HG03108 (cell line): Measurements from ENCODE around the gene SMURF2.
"Not testable (repeated sequence)": the region's sequence is repeated elsewhere in the genome, so short reads cannot be mapped to it uniquely, and the experiment has no call there.

ENCODE experiments used
- ATAC-seq: cut with Tn5 transposase; IDR thresholded peaks from one replicate; pipeline ENCODE4 v1.9.1; 2021; ENCODE audit warnings: moderate library complexity; ENCODE audit not compliant: unreplicated experiment

The SMURF2 gene

GRCh38 chr17:64632606-64633005 lies 29.5 kb downstream of the SMURF2 start:
- no peak for ATAC-seq

DNA sequence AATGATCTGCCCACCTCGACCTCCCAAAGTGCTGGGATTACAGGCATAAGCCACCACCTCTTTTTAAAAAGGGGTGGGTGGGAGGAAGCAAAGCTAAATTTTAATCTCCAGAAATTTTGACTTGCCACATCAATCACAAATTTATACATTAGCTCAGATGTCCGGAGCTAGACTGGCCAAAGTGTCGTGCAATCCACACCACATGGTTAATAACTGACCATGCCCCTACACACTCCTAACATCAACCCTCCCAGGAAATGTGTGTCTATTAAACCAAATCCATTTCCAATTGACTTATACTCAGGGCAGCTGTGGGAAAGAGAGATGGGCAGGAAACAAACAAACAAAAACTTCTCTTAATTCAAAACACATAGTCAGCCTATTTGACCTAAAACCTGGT lies 29.9 kb downstream of the SMURF2 start:
- no peak for ATAC-seq

DNA sequence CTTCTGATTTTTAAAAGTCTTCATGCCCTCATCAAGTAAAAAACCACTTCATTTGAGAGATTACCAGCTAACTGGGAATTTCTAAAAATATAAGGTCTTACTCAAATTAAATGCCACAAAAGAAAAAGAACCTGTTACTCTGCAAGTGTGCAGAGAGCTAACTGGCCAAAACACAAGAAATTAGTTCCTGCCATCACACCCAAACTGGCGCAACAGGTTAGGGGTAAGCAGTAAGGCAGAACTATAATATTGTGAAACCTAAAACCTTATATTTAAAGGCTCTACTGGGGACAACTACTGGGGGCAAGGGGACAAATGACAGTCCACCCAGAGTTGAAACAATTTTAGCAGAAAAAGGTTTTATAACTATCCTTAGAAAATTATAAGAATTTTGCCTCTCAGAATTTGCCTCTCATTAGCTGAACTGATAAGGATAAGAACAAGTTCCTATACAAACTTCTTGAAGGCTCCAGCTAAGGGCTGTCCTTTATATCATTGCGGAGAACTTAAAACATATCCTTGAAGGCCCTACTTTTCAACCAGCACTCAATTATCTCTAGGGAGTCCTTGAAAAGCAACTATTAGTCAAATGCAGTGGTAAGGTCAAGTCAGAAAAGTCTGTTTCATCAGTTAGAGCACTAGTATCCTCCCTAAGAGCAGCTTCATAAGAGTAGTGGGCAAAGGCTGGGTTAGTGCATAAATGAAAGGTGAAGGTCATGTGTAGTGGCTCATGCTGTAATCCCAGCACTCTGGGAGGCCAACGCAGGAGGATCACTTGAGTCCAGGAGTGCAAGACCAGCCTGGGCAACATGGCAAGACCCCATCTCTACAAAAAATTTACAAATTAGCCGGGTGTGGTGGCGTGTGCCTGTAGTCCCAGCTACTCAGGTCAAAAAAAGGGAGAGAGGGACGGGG lies 31.5 kb downstream of the SMURF2 start:
- ATAC-seq, result no peak

GRCh38 chr17:64628641-64629040 lies 33.5 kb downstream of the SMURF2 start:
- ATAC-seq, result peak; percentile 64

DNA sequence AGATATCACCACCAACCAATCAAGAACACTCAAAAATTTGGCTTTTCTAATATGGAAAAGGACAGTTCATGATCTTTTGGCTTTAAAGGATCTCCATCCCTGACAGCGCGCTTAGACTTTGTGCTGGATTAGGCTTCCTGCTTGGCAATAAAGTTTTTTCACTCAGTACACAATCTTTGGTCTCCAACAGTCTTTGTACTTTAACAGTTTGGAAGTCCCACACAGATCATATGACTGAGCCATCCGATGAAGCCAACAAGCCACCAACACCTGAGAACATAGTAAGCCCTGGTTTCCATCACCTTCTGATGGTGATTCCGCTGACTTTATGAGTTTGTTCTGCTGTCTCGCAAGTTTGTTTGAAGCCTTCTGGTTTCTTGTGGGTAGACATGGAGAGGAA lies 34.3 kb downstream of the SMURF2 start:
- ATAC-seq, result no peak

DNA sequence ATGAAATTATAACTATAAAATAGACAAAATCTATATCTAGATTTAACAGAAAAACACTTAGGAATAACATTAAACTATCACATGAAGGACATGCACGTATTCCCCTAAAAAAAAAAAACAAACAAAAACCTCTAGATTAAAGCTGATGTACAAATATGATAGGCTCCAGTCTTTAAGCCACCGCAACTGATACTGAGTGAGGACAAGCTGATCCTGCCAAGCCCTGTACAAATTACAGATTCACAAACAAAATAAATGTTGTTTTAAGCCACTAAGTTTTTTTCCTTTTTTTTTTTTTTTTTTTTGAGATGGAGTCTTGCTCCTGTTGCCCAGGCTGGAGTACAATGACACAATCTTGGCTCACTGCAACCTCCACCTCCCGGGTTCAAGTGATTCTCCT lies 35.3 kb downstream of the SMURF2 start:
- no peak for ATAC-seq

- no peak for ATAC-seq
These were observed 36.6 kb downstream of the SMURF2 start for GRCh38 chr17:64625541-64625940.

DNA sequence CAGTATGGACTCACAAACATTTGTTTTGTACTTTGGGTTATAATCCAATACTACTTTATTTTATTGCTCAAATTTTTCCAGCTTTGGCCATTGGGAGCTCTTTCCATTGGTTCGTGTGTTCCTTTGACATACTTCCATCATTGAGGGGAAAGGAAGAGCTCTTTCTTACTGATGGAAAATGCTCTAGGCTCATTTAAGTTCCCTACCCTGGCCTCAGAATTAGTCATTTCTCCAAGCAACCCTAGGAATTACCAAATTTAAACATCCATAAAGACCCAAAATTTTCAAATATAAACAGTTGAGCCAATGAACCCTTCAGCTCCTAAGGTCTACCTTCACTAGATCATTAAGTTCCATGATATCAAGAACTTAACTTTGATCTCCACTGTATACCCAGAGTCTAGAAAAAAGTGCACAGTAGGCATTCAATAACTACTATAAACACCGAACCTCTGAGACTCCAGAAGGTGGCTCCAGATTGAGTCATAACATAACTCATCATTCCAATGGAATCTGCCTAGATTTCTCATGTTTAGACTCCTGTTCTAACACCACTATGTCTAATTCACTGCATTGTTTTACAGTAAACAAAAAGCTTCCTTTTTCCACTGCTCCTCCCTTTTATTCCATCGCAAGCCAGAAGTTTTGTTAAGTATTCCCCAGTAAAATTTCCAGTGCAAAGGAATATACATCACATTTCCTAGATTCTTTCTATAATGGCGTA lies 39.0 kb downstream of the SMURF2 start:
- no peak for ATAC-seq

- ATAC-seq, result no peak
These were observed 40.3 kb downstream of the SMURF2 start for GRCh38 chr17:64621772-64622171.

- ATAC-seq, result no peak
These were observed 43.3 kb downstream of the SMURF2 start for GRCh38 chr17:64618848-64619247.

DNA sequence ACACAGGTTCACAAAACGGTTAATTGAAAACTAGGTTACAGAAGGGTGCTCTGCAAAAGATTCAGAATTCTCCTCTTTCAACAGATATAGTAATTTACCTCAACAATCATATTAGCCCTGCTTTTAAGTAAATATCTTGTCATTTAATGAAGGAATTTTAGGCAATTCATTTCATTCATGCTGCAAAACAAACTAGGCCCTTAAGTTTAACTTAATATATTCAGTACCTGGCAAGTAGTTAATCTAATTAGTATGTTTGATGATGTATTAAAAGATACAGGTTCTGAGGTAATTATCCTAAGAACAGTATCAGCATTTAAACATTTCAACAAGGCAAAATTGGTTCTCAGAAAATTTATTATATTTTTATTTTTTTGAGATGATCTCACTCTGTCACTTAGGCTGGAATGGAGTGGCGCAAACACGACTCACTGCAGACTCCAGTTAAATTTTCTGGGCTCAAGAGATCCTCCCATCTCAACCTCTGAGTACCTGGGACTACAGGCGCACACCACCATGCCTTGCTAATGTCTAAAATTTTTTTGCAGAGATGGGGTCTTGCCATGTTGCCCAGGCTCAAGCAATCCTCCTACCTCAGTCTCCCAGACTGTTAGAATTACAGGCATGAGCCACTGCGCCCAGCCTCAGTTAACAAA lies 44.9 kb downstream of the SMURF2 start:
- no peak for ATAC-seq

- ATAC-seq, result no peak
These were observed 47.0 kb downstream of the SMURF2 start for GRCh38 chr17:64615028-64615677.

DNA sequence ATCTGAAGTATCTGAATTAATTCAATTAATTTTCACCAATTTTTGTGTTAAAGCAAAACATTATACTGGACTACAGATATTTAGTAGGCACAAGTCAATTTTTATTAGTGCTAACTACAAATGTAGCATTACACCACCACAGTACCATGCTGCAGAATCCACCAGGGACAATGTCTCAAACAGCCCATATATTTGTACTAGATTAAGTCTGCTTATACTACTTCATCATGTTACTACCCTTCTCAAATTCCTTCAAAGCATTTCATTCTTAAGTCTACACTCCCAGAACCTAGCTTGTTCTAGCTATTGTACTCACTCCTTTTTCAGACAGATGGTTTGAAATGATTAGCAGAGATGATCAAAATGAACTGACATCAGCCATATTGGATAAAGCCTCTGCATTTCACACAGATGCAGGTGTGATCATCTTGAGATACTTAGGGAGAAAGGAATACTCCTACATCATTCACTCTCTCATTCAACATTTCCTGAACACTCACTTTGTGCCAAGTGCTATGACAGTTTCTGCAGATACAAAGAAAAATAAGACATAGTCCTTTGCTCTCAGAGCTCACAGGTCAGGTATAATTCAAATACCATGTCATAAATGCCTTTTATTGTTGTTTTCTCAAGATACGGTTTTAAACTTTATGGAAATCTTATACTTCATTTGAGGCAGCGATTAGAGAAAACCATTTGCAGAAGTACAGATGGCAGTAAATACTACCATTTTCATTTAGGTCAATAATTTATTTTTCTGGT lies 47.7 kb downstream of the SMURF2 start:
- no peak for ATAC-seq

DNA sequence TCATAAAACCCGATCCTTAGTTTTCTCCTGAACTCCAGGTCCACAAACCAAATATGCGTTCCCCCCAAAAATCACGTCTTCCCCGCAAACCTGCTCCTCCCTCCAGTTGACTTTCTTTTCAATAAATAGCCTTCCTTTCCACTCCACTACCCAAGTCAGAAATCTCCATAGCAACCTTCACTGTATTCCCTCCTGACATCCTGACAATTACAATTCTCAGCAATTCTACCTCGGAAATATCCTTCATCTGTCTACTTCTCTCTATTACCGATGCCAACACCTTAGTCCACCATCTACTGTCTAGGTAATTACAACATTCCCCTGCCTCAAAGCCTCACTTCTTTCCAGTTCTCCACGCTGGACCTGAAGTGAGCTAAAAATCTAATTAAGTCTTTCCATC lies 50.7 kb downstream of the SMURF2 start:
- ATAC-seq, result no peak

DNA sequence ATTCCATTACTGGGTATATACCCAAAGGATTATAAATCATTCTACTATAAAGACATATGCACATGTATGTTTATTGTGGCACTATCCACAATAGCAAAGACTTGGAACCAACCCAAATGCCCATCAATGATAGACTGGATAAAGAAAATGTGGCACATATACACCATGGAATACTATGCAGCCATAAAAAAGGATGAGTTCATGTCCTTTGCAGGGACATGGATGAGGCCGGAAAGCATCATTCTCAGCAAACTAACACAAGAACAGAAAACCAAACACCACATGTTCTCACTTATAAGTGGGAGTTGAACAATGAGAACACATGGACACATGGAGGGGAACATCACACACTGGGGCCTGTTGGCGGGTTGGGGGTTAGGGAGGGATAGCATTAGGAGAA lies 51.9 kb downstream of the SMURF2 start:
- not testable (repeated sequence) for ATAC-seq

DNA sequence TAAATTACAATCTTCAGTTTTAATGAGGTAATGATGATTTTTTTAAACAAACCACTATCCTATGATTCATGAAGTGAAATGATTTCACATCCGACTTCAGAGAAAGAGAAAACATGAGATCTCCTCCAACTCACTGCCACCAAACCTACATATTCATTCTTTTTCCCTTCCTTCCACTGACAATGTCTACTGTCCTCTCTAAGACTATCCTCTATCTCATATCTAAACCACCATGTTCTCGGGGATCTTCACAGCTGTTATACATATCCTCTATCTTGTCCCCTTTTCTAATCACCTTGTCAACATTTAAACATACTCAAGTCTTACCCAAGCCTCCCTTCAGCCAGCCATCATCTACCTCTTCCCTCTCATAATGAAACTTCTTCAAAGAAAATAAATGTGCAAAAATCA lies 53.5 kb downstream of the SMURF2 start:
- ATAC-seq, result no peak

GRCh38 chr17:64607862-64608565 lies 54.1 kb downstream of the SMURF2 start:
- ATAC-seq, result no peak

GRCh38 chr17:64604532-64604931 lies 57.6 kb downstream of the SMURF2 start:
- not testable (repeated sequence) for ATAC-seq

- no peak for ATAC-seq
These were observed 58.1 kb downstream of the SMURF2 start for GRCh38 chr17:64603987-64604386.

DNA sequence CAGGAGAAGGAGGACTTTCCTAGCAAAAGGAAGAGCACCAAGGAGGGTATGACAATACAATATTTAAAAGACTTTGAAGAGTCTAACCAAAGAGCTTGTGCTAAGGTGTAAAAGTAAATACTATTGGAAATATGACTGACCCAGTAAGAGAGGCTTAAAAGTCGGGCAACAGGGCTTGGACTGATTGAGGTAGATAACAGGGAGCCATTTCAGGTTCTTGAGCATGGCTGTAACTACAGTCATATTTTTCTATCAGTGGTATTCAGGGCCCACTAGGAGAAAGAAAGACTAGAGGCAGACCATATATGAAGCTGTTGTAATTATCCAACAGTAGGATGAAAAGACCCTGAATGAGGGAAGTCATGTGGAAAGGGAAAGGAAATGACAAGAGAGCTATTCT lies 62.3 kb downstream of the SMURF2 start:
- no peak for ATAC-seq
